NCI-H146 treated with DMSO at 0.1 percent for 48 hours (cell line): ENCODE results near the gene NOTUM.
"Not testable (repeated sequence)": the region's sequence is repeated elsewhere in the genome, so short reads cannot be mapped to it uniquely, and the experiment has no call there.

Experiments used
- DNase-seq: peaks from one replicate; lab custom pipeline; 2025; ENCODE audit not compliant: unreplicated experiment; lab: John Stamatoyannopoulos, UW

NOTUM gene

GRCh38 chr17:81996757-81997441, 35.9 kb upstream of the NOTUM start:
- no peak for DNase-seq

- DNase-seq, result no peak
Observed at GRCh38 chr17:81996232-81996756, 35.3 kb upstream of the NOTUM start.

GRCh38 chr17:81995463-81996231, 34.7 kb upstream of the NOTUM start:
- DNase-seq, result no peak

- DNase-seq, result no peak
Observed at GRCh38 chr17:81994593-81995462, 33.8 kb upstream of the NOTUM start.

- DNase-seq, result no peak
Observed at GRCh38 chr17:81993729-81994592, 33.0 kb upstream of the NOTUM start.

- no peak for DNase-seq
Observed at GRCh38 chr17:81992306-81993102, 31.5 kb upstream of the NOTUM start.

- DNase-seq, result no peak
Observed at GRCh38 chr17:81991684-81992305, 30.8 kb upstream of the NOTUM start.

- DNase-seq, result no peak
Observed at GRCh38 chr17:81990836-81991683, 30.1 kb upstream of the NOTUM start.

- no peak for DNase-seq
Observed at GRCh38 chr17:81987161-81987770, 26.3 kb upstream of the NOTUM start.

- no peak for DNase-seq
Observed at GRCh38 chr17:81986606-81987005, 25.6 kb upstream of the NOTUM start.

- no peak for DNase-seq
Observed at GRCh38 chr17:81984773-81985410, 23.9 kb upstream of the NOTUM start.

GRCh38 chr17:81983639-81984373, 22.8 kb upstream of the NOTUM start:
- DNase-seq, result no peak

GRCh38 chr17:81983011-81983638, 22.1 kb upstream of the NOTUM start:
- no peak for DNase-seq

- not testable (repeated sequence) for DNase-seq
Observed at GRCh38 chr17:81981511-81981910, 20.5 kb upstream of the NOTUM start.

GRCh38 chr17:81980707-81981343, 19.8 kb upstream of the NOTUM start:
- no peak for DNase-seq

- DNase-seq, result no peak
Observed at GRCh38 chr17:81980122-81980521, 19.1 kb upstream of the NOTUM start.
